ENCODE results near the gene SLN. TPM values are rescaled to one million over a fixed set of nuclear protein-coding genes. Genes with fewer than 3 reads are reported as not detected.

The SLN gene
- total RNA-seq, 2 donors from 2014 or later, result not detected

DNA sequence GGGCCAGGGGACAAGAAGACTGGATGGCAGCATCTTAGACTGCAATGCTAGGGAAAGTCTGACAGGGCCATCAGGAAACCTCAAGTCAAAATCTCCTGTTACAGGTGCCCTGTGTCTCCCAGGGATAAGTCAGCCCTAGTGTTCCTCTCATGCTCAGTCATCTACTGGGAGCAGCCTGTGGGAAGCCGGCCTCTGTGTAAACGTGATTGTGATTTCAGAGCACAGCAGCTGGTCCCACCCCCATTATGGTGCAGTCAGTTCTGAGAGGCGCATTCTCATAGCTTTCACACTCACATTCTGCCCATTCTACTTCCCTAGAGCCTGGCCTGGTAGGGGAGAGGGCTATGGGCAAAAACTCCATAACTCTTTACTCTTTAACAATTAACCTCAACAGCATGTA, 7.2 kb upstream of the SLN start:
- H3K4me1 ChIP-seq, result no peaks in the 10 kb centered on the region
- DNase-seq, result no peak
- H3K4me3 ChIP-seq, result no peak overlapping the region
- H3K9me3 ChIP-seq, result no peaks in the 10 kb centered on the region
- intact Hi-C loops (cut with DNase I), result no loop called here
- no peaks in the 10 kb centered on the region for H3K27me3 ChIP-seq
- no peaks in the 10 kb centered on the region for H3K36me3 ChIP-seq
- no peak overlapping the region for H3K9ac ChIP-seq (ENCODE audit: low read depth in 2 of 2, low read length in 2 of 2)
- TF ChIP-seq, protein P1, sequence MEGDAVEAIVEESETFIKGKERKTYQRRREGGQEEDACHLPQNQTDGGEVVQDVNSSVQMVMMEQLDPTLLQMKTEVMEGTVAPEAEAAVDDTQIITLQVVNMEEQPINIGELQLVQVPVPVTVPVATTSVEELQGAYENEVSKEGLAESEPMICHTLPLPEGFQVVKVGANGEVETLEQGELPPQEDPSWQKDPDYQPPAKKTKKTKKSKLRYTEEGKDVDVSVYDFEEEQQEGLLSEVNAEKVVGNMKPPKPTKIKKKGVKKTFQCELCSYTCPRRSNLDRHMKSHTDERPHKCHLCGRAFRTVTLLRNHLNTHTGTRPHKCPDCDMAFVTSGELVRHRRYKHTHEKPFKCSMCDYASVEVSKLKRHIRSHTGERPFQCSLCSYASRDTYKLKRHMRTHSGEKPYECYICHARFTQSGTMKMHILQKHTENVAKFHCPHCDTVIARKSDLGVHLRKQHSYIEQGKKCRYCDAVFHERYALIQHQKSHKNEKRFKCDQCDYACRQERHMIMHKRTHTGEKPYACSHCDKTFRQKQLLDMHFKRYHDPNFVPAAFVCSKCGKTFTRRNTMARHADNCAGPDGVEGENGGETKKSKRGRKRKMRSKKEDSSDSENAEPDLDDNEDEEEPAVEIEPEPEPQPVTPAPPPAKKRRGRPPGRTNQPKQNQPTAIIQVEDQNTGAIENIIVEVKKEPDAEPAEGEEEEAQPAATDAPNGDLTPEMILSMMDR (IDR thresholded peaks at IDR 0.05), result no peak
- no peak overlapping the region for H3K27ac ChIP-seq

DNA sequence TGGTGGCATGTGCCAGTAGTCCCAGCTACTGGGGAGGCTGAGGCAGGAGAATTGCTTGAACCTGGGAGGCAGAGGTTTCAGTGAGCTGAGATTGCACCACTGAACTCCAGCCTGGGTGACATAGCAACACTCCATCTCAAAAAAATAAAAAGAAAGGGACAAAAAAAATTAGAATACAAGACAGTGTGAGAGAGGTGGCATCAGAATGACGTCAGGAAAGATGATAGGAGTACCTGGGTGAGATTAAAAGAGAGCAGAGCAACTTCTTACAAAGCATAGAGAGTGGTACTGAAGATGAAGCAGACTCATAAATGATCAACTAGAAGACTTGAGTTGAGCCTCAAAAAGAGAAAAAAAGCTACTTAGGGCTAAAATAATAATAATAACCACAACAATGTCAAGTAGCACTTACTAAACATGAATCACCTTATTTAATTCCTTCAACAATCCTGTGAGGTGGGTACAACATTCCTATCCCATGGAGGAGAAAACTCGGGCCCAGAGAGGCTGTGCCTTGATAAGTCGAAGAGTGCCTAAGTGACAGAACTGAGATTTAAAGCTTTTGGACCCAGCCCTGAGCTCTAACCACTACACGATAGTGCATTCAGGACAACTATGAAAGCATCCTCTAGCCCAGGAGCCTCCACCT, 5.2 kb upstream of the SLN start:
- H3K4me1 ChIP-seq, result no peaks in the 10 kb centered on the region
- H3K9ac ChIP-seq (ENCODE audit: low read depth in 2 of 2, low read length in 2 of 2), result no peak overlapping the region
- no peaks in the 10 kb centered on the region for H3K36me3 ChIP-seq
- H3K4me3 ChIP-seq, result no peak overlapping the region
- no peaks in the 10 kb centered on the region for H3K9me3 ChIP-seq
- intact Hi-C loops (cut with DNase I), result no loop called here
- TF ChIP-seq, protein P1 (IDR thresholded peaks at IDR 0.05), result no peak
- DNase-seq, result no peak
- H3K27me3 ChIP-seq, result no peaks in the 10 kb centered on the region
- H3K27ac ChIP-seq, result no peak overlapping the region

DNA sequence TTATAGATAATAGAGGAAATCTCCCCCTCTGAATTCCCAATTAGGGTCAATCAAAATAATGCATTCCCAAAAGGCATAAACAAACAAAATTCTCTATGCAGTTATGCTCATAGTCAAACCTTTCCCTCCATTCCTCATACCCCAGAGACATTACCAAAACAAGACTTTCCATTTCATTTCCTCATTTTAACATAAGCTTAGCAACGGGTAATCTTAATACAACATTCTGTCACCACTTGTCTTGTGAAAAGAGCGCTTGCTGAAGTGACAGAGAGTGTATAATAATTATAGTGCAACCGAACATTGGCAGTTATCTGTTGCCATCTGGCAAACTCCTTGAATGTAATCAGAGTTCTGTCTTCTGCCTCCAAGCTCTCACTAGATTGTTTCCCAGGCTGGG, 1.2 kb upstream of the SLN start:
- Histone ChIP-seq H3K27me3 (no peaks in the 10 kb centered on the region), H3K4me3 (no peak overlapping the region), H3K9me3 (no peaks in the 10 kb centered on the region), H3K9ac (ENCODE audit: low read depth in 2 of 2, low read length in 2 of 2) (no peak overlapping the region), H3K27ac (no peak overlapping the region), H3K36me3 (no peaks in the 10 kb centered on the region), H3K4me1 (no peaks in the 10 kb centered on the region)
- intact Hi-C loops (cut with DNase I), result no loop called here
- DNase-seq, result no peak
- TF ChIP-seq, protein P1 (IDR thresholded peaks at IDR 0.05), result no peak

DNA sequence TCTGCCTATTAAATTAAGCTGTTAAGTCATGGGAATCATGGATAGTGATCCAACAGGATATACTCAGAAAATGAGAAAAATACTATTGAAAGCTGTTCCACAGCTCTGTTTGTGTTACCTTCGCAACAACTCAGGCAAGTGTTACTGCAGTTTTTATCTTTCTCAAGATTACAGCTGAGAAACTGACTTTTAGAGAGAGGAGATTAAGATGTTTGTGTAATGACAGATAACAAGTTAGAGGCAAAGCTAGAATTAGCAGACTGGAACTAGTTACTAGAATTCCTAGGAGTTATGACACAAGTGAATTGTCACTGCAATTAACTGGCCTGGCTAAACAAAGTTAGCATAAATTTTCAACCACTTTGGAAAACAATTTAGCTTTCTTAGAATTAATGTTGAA, 1.6 kb downstream of the SLN start:
- Histone ChIP-seq H3K9me3 (no peaks in the 10 kb centered on the region), H3K4me1 (no peaks in the 10 kb centered on the region), H3K27me3 (no peaks in the 10 kb centered on the region), H3K36me3 (no peaks in the 10 kb centered on the region), H3K4me3 (no peak overlapping the region), H3K9ac (ENCODE audit: low read depth in 2 of 2, low read length in 2 of 2) (no peak overlapping the region), H3K27ac (no peak overlapping the region)
- TF ChIP-seq, protein P1 (IDR thresholded peaks at IDR 0.05), result no peak
- intact Hi-C loops (cut with DNase I), result no loop called here
- DNase-seq, result no peak

GRCh38 chr11:107708792-107709191, 3.1 kb downstream of the SLN start:
- Histone ChIP-seq H3K36me3 (no peaks in the 10 kb centered on the region), H3K9ac (ENCODE audit: low read depth in 2 of 2, low read length in 2 of 2) (no peak overlapping the region), H3K4me3 (no peak overlapping the region), H3K27me3 (no peaks in the 10 kb centered on the region), H3K4me1 (no peaks in the 10 kb centered on the region), H3K27ac (no peak overlapping the region), H3K9me3 (no peaks in the 10 kb centered on the region)
- no peak for DNase-seq
- TF ChIP-seq, protein P1 (IDR thresholded peaks at IDR 0.05), result no peak
- intact Hi-C loops (cut with DNase I), result no loop called here

All from colonic mucosa (tissue), 4 donors.